GM12872 (cell line): ENCODE results near the gene TECPR1.

Experiments used
- TF ChIP-seq, protein P1 (sequence below): IDR thresholded peaks from 3 replicates; pipeline ENCODE4 v1.5.1; 2011; ENCODE audit warnings: low read depth, mild to moderate bottlenecking, low read length, moderate library complexity; ENCODE audit not compliant: insufficient read depth

Gene TECPR1

DNA sequence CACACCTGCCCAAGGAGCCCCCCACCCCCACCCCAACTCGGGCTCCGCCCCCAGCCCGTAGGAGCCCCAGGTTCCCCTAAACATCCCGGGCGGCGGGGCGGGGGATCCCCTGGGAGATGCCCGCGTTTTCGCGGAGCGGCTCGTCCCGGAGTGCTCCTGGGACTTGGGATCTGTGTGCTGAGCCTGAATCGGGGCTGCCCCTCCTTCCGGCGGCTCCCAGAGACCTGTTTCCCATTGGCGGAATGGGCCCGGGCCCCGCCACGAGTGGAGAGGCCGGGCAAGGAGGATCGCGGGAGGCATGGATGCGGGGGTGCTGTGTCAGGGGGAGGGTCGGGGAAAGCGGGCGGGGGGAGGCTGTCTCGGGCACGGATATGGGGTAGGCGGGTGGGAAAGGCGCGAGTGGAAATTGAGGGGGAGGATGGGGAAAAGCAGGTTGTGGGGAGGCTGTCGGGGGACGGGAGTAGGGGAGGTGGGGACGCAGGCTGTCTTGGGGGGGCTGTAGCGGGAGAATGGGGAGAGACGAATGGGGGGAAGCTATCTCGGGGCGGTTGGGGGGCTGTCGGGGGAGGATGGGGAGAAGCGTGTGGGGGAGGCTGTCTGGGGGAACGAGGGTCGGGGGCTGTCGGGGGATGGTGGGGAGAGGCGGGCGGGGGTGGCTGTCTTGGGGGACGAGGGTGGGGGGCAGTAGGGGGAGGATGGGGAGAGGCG, 41.4 kb downstream of the TECPR1 start:
- TF ChIP-seq, protein P1, sequence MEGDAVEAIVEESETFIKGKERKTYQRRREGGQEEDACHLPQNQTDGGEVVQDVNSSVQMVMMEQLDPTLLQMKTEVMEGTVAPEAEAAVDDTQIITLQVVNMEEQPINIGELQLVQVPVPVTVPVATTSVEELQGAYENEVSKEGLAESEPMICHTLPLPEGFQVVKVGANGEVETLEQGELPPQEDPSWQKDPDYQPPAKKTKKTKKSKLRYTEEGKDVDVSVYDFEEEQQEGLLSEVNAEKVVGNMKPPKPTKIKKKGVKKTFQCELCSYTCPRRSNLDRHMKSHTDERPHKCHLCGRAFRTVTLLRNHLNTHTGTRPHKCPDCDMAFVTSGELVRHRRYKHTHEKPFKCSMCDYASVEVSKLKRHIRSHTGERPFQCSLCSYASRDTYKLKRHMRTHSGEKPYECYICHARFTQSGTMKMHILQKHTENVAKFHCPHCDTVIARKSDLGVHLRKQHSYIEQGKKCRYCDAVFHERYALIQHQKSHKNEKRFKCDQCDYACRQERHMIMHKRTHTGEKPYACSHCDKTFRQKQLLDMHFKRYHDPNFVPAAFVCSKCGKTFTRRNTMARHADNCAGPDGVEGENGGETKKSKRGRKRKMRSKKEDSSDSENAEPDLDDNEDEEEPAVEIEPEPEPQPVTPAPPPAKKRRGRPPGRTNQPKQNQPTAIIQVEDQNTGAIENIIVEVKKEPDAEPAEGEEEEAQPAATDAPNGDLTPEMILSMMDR, result no peak

- TF ChIP-seq, protein P1, result no peak
These were observed 42.7 kb downstream of the TECPR1 start for GRCh38 chr7:98209166-98209920.

GRCh38 chr7:98206451-98207330, 45.3 kb downstream of the TECPR1 start:
- TF ChIP-seq, protein P1, result no peak

- TF ChIP-seq, protein P1, result no peak
These were observed 46.7 kb downstream of the TECPR1 start for GRCh38 chr7:98205162-98205845.

- TF ChIP-seq, protein P1, result no peak
These were observed 47.4 kb downstream of the TECPR1 start for GRCh38 chr7:98204670-98205069.

DNA sequence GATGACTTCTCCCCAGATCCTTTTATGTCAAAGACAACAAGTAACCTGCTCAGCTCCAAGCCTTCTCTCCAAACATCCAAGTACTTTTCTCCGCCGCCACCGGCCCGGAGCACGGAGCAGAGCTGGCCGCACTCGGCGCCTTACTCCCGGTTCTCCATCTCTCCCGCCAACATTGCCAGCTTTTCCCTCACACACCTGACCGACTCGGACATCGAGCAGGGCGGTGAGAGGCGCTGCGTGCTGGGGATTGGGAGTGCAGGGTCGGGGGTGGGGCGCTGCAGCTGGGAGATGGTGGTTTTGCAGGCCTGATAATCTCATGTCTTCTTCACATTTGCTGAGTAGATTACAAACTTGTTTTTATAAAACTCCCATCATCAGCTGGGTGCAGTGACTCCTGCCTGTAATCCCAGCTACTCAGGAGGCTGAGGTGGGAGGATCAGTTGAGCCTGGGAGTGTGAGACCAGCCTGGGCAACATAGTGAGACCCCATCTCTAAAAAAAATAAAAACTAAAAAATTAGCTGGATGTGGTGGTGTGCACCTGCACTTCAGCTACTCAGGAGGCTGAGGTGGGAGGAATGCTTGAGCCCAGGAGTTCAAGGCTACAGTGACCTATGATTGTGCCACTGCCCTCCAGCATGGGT, 47.9 kb downstream of the TECPR1 start:
- TF ChIP-seq, protein P1, result no peak
